Smooth muscle cell (in vitro differentiated cells): ENCODE results near the gene TEX13B. TPM values are rescaled to one million over a fixed set of nuclear protein-coding genes. Genes with fewer than 3 reads are reported as not detected.

ENCODE experiments used
- DNase-seq: peaks from one replicate; lab custom pipeline; 2025; ENCODE audit not compliant: unreplicated experiment; lab: John Stamatoyannopoulos, UW
- H2AFZ ChIP-seq: fragments of 200-600 bp; sonication (generic); 2 replicates; pipeline ENCODE4 v1.6.0; 2016; ENCODE audit warnings: antibody characterized with exemption, low read depth, mild to moderate bottlenecking
- H3F3A ChIP-seq: fragments of 200-600 bp; sonication (generic); 2 replicates; pipeline ENCODE4 v1.6.0; 2017; ENCODE audit warnings: antibody characterized with exemption, low read depth
- H3K27ac ChIP-seq: fragments of 200-600 bp; sonication (generic); 2 replicates; pipeline ENCODE4 v1.5.1; 2016; ENCODE audit warnings: low read depth, mild to moderate bottlenecking
- H3K27me3 ChIP-seq: fragments of 200-600 bp; sonication (generic); 2 replicates; pipeline ENCODE4 v1.6.1; 2016; ENCODE audit warnings: low read depth, mild to moderate bottlenecking
- H3K36me3 ChIP-seq: fragments of 200-600 bp; sonication (generic); 2 replicates; pipeline ENCODE4 v1.5.1; 2016; ENCODE audit warnings: low read depth
- H3K4me1 ChIP-seq: fragments of 200-600 bp; sonication (generic); 2 replicates; pipeline ENCODE4 v1.5.1; 2016; ENCODE audit warnings: low read depth
- H3K4me2 ChIP-seq: fragments of 200-600 bp; sonication (generic); 2 replicates; pipeline ENCODE4 v1.6.0; 2016; ENCODE audit warnings: mild to moderate bottlenecking
- H3K4me3 ChIP-seq: fragments of 200-600 bp; sonication (generic); 2 replicates; pipeline ENCODE4 v1.5.1; 2016; ENCODE audit warnings: mild to moderate bottlenecking
- H3K79me2 ChIP-seq: fragments of 200-600 bp; sonication (generic); 2 replicates; pipeline ENCODE4 v1.6.0; 2016; ENCODE audit warnings: low read depth, mild to moderate bottlenecking
- H3K9ac ChIP-seq: fragments of 200-600 bp; sonication (generic); 2 replicates; pipeline ENCODE4 v1.6.0; 2016; ENCODE audit warnings: low read depth
- H3K9me3 ChIP-seq: fragments of 200-600 bp; sonication (generic); replicated peaks from 2 replicates; pipeline ENCODE4 v1.5.1; 2016; ENCODE audit warnings: low read depth
- H4K20me1 ChIP-seq: fragments of 200-600 bp; sonication (generic); 2 replicates; pipeline ENCODE4 v1.6.0; 2016; ENCODE audit warnings: low read depth
- CTCF ChIP-seq: fragments of 200-600 bp; sonication (generic); IDR thresholded peaks from 2 replicates; pipeline ENCODE4 v1.5.1; 2017; ENCODE audit warnings: borderline replicate concordance, mild to moderate bottlenecking, antibody characterized with exemption; ENCODE audit not compliant: insufficient read depth, poor library complexity, severe bottlenecking
- WGBS: methylation state at CpG from one replicate; pipeline ENCODE4 v1.1.7; 2016; ENCODE audit warnings: low lambda C conversion rate; 5-methylcytosine and 5-hydroxymethylcytosine counted together
- polyA plus RNA-seq: library from polyadenylated mRNA; unstranded; fragments of >200 nt; fragmentation: Nextera tagmentation; extraction: Ambion mirVana; gene quantifications from 2 replicates; pipeline ENCODE4 v1.2.1, GENCODE V29; 2016
- total RNA-seq: library from RNA; depleted of rRNA; stranded (reverse); fragments of >200 nt; gene quantifications from 2 replicates; pipeline ENCODE4 v1.2.3, GENCODE V29; 2014

The TEX13B gene
- total and polyA plus RNA-seq, 2 experiments from 2014 or later, result not detected

GRCh38 chrX:108025954-108026600 is 43.9 kb upstream of the TEX13B start:
- no peaks in the 10 kb centered on the region for H4K20me1 ChIP-seq
- H3K79me2 ChIP-seq, result no peaks in the 10 kb centered on the region
- no peak for TF ChIP-seq CTCF
- no peak for DNase-seq
- H3K27ac ChIP-seq, result no peak overlapping the region
- no peak overlapping the region for H3K4me3 ChIP-seq
- H3K4me1 ChIP-seq, result no peaks in the 10 kb centered on the region
- H3F3A ChIP-seq, result no peaks in the 10 kb centered on the region
- H3K4me2 ChIP-seq, result no peak overlapping the region
- no peaks in the 10 kb centered on the region for H3K9me3 ChIP-seq
- no peak overlapping the region for H3K9ac ChIP-seq
- 56% methylated on average over 2 of the region's 2 CpGs for WGBS
- H3K36me3 ChIP-seq, result no peaks in the 10 kb centered on the region
- no peaks in the 10 kb centered on the region for H3K27me3 ChIP-seq
- H2AFZ ChIP-seq, result no peak overlapping the region

GRCh38 chrX:108025376-108025775 is 43.2 kb upstream of the TEX13B start:
- no peak overlapping the region for H3K4me2 ChIP-seq
- H3K4me1 ChIP-seq, result no peaks in the 10 kb centered on the region
- no peaks in the 10 kb centered on the region for H3K36me3 ChIP-seq
- no peaks in the 10 kb centered on the region for H3F3A ChIP-seq
- H3K27me3 ChIP-seq, result no peaks in the 10 kb centered on the region
- no peak overlapping the region for H3K9ac ChIP-seq
- H3K4me3 ChIP-seq, result no peak overlapping the region
- H2AFZ ChIP-seq, result no peak overlapping the region
- TF ChIP-seq CTCF, result no peak
- no peaks in the 10 kb centered on the region for H3K79me2 ChIP-seq
- H3K9me3 ChIP-seq, result no peaks in the 10 kb centered on the region
- no peaks in the 10 kb centered on the region for H4K20me1 ChIP-seq
- no peak overlapping the region for H3K27ac ChIP-seq
- no peak for DNase-seq
- WGBS, result 94% methylated on average over 1 of the region's 1 CpG

GRCh38 chrX:108022491-108023089 is 40.4 kb upstream of the TEX13B start:
- H3K9me3 ChIP-seq, result no peaks in the 10 kb centered on the region
- no peaks in the 10 kb centered on the region for H3K36me3 ChIP-seq
- no peaks in the 10 kb centered on the region for H3K27me3 ChIP-seq
- no peak overlapping the region for H3K27ac ChIP-seq
- no peak for DNase-seq
- no peaks in the 10 kb centered on the region for H3K79me2 ChIP-seq
- no peak overlapping the region for H3K4me3 ChIP-seq
- no peaks in the 10 kb centered on the region for H3F3A ChIP-seq
- H4K20me1 ChIP-seq, result no peaks in the 10 kb centered on the region
- 54% methylated on average over 1 of the region's 1 CpG for WGBS
- no peak for TF ChIP-seq CTCF
- H3K4me2 ChIP-seq, result no peak overlapping the region
- H3K9ac ChIP-seq, result no peak overlapping the region
- no peak overlapping the region for H2AFZ ChIP-seq
- H3K4me1 ChIP-seq, result no peaks in the 10 kb centered on the region

GRCh38 chrX:108020631-108021030 is 38.5 kb upstream of the TEX13B start:
- Histone ChIP-seq H3K4me3 (no peak overlapping the region), H4K20me1 (no peaks in the 10 kb centered on the region), H2AFZ (no peak overlapping the region), H3K36me3 (no peaks in the 10 kb centered on the region), H3K9ac (no peak overlapping the region), H3F3A (no peaks in the 10 kb centered on the region), H3K27ac (no peak overlapping the region), H3K79me2 (no peaks in the 10 kb centered on the region), H3K4me1 (no peaks in the 10 kb centered on the region), H3K27me3 (no peaks in the 10 kb centered on the region), H3K9me3 (no peaks in the 10 kb centered on the region), H3K4me2 (no peak overlapping the region)
- WGBS, result 11% methylated on average over 2 of the region's 2 CpGs
- DNase-seq, result no peak
- TF ChIP-seq CTCF, result peak; percentile 37
